Upper lobe of left lung (tissue), 4 donors: ENCODE measurements around the gene WDR83.

Source experiments
- EP300 ChIP-seq, 4 donors: sonication (generic); formaldehyde crosslinking; IDR thresholded peaks; one replicate each; pipeline ENCODE4 v1.5.1; 2017; ENCODE audit warnings: antibody characterized with exemption in 4 of 4, control low read depth in 2 of 4
- TF ChIP-seq, protein P1 (sequence below), 6 experiments: fragments of 450-650 bp in 4 of 6; fragments of 200-600 bp in 2 of 6; sonication (generic) in 2 of 6; IDR thresholded peaks; one replicate each; pipeline ENCODE4 v1.5.1; 2016 to 2019; ENCODE audit warnings: antibody characterized with exemption in 6 of 6

DNA sequence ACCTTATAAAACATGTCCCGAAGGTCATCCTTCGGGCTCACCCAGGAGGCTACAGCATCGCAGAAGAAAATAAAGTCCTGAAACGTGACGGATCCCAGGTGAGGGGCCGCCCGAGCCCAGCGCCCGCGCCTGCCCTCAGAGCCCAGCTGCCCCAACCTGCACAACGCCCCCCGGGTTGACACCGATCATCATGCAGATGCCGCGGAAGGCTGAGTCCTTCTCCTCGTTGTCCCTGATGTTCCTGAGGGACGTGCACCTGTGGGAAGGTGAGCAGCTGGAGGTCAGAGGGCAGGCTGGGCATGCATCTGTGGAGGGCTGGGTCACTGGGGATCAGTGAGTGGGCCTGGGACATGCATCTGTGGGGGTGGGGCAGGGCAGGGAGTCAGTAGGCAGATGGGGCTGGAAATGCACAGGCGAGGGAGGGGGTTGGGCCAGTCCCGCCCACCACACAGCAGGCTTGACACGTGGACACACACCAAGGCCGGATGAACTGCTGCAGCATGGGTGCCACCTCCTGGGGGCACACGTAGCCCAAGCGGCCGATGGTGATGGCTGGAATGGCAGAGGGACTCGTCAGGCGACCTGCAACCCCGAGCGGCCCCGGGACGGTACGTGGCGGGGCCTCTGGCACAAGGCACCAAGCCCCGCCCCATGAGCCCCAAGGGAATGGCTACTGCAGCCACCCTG, 35.1 kb downstream of the WDR83 start:
- no peak for TF ChIP-seq EP300 (IDR thresholded peaks at IDR 0.05)
- TF ChIP-seq, protein P1, sequence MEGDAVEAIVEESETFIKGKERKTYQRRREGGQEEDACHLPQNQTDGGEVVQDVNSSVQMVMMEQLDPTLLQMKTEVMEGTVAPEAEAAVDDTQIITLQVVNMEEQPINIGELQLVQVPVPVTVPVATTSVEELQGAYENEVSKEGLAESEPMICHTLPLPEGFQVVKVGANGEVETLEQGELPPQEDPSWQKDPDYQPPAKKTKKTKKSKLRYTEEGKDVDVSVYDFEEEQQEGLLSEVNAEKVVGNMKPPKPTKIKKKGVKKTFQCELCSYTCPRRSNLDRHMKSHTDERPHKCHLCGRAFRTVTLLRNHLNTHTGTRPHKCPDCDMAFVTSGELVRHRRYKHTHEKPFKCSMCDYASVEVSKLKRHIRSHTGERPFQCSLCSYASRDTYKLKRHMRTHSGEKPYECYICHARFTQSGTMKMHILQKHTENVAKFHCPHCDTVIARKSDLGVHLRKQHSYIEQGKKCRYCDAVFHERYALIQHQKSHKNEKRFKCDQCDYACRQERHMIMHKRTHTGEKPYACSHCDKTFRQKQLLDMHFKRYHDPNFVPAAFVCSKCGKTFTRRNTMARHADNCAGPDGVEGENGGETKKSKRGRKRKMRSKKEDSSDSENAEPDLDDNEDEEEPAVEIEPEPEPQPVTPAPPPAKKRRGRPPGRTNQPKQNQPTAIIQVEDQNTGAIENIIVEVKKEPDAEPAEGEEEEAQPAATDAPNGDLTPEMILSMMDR (IDR thresholded peaks at IDR 0.05): no peak
